ENCODE data around the gene FXYD3. TPM values are rescaled to one million over a fixed set of nuclear protein-coding genes. Genes with fewer than 3 reads are reported as not detected.

FXYD3 gene
- total RNA-seq: 0.50 and 0.89 TPM in 2 replicates

DNA sequence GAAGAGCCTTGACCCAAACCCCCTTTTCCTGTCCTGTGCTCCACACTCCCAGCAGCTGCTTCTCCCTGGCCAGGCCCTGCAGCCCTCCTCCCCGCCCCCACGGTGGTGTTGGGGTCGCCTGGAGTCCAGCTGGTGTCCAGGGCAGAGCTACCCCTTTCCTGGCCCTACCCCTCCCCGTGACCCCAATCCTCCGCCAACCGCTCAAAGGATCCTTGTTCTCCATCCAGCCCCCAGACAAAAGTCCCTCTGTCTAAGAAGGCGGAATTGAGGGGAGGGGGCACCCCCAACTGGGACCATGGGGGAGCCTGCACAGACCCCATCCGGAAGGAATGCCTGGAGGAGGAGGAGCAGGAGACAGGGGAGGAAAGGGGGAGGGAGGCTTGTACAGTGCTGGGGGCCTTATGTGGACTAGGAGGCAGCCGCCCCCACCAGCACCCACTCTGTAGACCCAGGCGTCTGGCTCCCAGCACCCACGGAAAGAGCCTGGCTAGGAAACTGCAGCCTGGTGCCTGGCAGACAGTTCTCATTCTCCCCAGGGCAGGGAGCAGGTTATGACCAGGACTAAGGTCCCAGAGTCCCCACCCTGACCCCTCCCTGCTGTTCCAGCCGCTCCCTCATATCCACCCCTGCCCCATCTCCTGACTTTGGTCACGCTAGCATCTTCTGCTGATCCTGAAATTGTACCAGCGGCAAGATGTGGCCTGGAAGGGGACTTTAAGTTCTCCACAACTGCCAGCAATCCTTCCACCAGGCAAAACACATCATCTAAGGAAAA, at the start of gene FXYD3:
FXYD3 (plus strand) TSS at position 647 of the 775 bp plus-strand sequence. CDS start 3,554 bp downstream, outside the sequence.
- H3K4me3 ChIP-seq (ENCODE audit: low read depth, low read length): no peak within 1 kb of the TSS

DNA sequence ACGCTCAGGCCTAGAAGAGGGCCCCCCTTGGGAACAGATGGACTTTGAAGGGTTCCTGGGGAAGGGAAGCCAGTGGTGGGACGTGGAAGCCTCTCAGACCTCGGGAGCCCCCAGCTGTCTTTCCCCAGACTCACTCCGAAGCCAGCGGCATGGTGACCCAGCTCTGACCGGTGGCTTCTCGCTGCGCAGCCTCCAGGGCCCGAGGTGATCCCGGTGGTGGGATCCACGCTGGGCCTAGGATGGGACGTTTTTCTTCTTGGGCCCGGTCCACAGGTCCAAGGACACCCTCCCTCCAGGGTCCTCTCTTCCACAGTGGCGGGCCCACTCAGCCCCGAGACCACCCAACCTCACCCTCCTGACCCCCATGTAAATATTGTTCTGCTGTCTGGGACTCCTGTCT, 49.5 kb upstream of the FXYD3 start:
- TF ChIP-seq, protein P1, sequence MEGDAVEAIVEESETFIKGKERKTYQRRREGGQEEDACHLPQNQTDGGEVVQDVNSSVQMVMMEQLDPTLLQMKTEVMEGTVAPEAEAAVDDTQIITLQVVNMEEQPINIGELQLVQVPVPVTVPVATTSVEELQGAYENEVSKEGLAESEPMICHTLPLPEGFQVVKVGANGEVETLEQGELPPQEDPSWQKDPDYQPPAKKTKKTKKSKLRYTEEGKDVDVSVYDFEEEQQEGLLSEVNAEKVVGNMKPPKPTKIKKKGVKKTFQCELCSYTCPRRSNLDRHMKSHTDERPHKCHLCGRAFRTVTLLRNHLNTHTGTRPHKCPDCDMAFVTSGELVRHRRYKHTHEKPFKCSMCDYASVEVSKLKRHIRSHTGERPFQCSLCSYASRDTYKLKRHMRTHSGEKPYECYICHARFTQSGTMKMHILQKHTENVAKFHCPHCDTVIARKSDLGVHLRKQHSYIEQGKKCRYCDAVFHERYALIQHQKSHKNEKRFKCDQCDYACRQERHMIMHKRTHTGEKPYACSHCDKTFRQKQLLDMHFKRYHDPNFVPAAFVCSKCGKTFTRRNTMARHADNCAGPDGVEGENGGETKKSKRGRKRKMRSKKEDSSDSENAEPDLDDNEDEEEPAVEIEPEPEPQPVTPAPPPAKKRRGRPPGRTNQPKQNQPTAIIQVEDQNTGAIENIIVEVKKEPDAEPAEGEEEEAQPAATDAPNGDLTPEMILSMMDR (IDR thresholded peaks at IDR 0.05; ENCODE audit: insufficient read depth, low read length, poor library complexity, severe bottlenecking): no peak
- H3K4me3 ChIP-seq (ENCODE audit: low read depth, low read length): no peak overlapping the region
- DNase-seq (ENCODE audit: low read depth): no peak

More for the DNA sequence above, at the start of gene FXYD3:
- TF ChIP-seq, protein P1 (IDR thresholded peaks at IDR 0.05; ENCODE audit: insufficient read depth, low read length, poor library complexity, severe bottlenecking): no peak
- H3K36me3 ChIP-seq (ENCODE audit: control insufficient read depth, insufficient read depth, low read length): no peaks in the 10 kb centered on the region
- no peak for DNase-seq (ENCODE audit: low read depth)
- H3K27me3 ChIP-seq (ENCODE audit: control insufficient read depth, insufficient read depth, low read length): peaks cover 23% of the 10 kb centered on the region

GRCh38 chr19:35066691-35067563, 48.7 kb upstream of the FXYD3 start:
- DNase-seq (ENCODE audit: low read depth): no peak
- H3K27me3 ChIP-seq (ENCODE audit: control insufficient read depth, insufficient read depth, low read length): no peaks in the 10 kb centered on the region
- no peaks in the 10 kb centered on the region for H3K36me3 ChIP-seq (ENCODE audit: control insufficient read depth, insufficient read depth, low read length)
- TF ChIP-seq, protein P1 (IDR thresholded peaks at IDR 0.05; ENCODE audit: insufficient read depth, low read length, poor library complexity, severe bottlenecking): peak; percentile 84
- no peak overlapping the region for H3K4me3 ChIP-seq (ENCODE audit: low read depth, low read length)

More for the DNA sequence above, 49.5 kb upstream of the FXYD3 start:
- no peaks in the 10 kb centered on the region for H3K36me3 ChIP-seq (ENCODE audit: control insufficient read depth, insufficient read depth, low read length)
- H3K27me3 ChIP-seq (ENCODE audit: control insufficient read depth, insufficient read depth, low read length): no peaks in the 10 kb centered on the region

DNA sequence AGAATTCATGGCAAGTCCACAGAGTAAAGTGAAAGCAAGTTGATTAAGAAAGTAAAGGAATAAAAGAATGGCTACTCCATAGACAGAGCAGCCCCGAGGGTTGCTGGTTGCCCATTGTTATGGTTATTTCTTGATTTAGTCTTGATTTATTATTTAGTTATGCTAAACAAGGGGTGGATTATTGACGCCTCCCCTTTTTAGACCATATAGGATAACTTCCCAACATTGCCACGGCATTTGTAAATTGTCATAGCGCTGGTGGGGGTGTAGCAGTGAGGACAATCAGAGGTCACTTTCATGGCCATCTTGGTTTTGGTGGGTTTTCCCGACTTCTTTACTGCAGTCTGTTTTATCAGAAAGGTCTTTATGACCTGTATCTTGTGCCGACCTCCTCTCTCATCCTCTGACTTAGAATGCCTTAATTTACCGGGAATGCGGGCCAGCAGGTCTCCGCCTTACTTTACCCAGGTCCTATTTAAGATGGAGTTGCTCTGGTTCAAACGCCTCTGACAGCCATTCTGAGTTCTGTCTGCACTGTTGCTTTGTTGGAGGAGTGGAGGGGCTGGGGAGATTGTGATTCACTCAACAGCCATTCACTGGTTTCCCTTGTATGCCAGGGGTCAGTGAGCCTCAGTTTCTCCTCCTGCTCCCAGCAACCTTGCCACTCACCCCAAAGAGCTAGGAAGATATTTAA, 46.5 kb upstream of the FXYD3 start:
- Histone ChIP-seq H3K4me3 (ENCODE audit: low read depth, low read length) (no peak overlapping the region), H3K36me3 (ENCODE audit: control insufficient read depth, insufficient read depth, low read length) (no peaks in the 10 kb centered on the region), H3K27me3 (ENCODE audit: control insufficient read depth, insufficient read depth, low read length) (no peaks in the 10 kb centered on the region)
- TF ChIP-seq, protein P1 (IDR thresholded peaks at IDR 0.05; ENCODE audit: insufficient read depth, low read length, poor library complexity, severe bottlenecking): no peak
- no peak for DNase-seq (ENCODE audit: low read depth)

DNA sequence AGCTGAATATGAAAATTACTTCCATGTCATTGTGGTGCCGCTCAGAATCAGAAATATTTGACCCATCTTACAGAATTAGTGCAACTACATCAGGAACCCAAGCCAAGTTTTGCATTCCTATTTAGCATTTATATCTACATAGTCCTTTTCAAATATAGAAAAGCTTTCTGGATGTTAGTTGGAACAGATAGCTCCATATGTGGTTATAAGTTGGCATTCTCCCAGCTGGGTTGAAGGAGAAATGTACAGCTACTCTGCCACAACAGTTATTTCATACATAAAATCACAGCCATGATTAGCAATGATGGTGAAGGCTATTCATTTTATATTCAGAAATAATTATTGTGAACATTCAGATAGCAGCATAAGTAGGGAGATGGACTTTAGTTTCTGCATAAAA, 45.9 kb upstream of the FXYD3 start:
- TF ChIP-seq, protein P1 (IDR thresholded peaks at IDR 0.05; ENCODE audit: insufficient read depth, low read length, poor library complexity, severe bottlenecking): no peak
- Histone ChIP-seq H3K36me3 (ENCODE audit: control insufficient read depth, insufficient read depth, low read length) (no peaks in the 10 kb centered on the region), H3K27me3 (ENCODE audit: control insufficient read depth, insufficient read depth, low read length) (no peaks in the 10 kb centered on the region), H3K4me3 (ENCODE audit: low read depth, low read length) (no peak overlapping the region)
- DNase-seq (ENCODE audit: low read depth): no peak

Data from kidney epithelial cell (primary cell).